ENCODE results near the gene INCA1. TPM values are rescaled to one million over a fixed set of nuclear protein-coding genes. Genes with fewer than 3 reads are reported as not detected.

Gene INCA1
- total and polyA plus RNA-seq, 2 donors (not counting 3 experiments of a cell fraction or from before 2014, with no cell fraction given): 0.71 to 1.0 TPM

DNA sequence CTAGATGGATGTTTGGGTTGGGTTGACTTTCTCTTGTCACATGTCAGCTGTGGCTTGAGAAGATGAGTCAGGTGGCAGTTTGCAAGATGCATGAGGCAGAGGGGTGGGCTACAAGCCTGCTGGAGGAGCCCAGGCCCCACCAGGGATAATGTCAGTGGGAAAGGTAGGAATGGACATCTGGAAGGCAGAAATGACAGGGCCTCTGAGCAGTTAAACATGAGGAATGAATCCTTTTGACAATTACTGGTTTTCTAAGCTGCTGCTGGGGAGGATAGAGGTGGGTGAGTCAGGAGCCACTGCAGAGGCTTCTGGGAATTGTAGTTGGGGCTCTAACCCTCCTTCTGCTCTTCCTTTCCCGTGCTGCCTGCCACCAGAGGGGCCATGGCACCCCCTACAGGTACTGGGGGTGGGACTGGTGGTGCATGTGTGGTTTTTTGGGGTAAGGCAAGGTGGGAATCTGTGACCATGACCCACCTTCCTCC lies 22.2 kb upstream of the INCA1 start:
- H3K9me1 ChIP-seq (replicated peaks; ENCODE audit: control insufficient read depth, extremely low read depth, insufficient read depth, low read length): no peaks in the 10 kb centered on the region
- no peaks in the 10 kb centered on the region for H3K27me3 ChIP-seq (ENCODE audit: control insufficient read depth in 2 of 2, insufficient read depth in 2 of 2, low read length in 2 of 2)
- no peak overlapping the region for H3K27ac ChIP-seq (ENCODE audit: insufficient read depth, low read depth, low read length)
- FAIRE-seq (no peak), DNase-seq (ENCODE audit: low read depth, low spot score) (no peak)
- H3K4me2 ChIP-seq (ENCODE audit: insufficient read depth, low read length): no peak overlapping the region
- dilution Hi-C loops (cut with MboI; ENCODE audit: extremely low pct_ligation_motif_present, low sequenced_read_pairs): no loop called here
- H3K36me3 ChIP-seq (ENCODE audit: control insufficient read depth in 2 of 2, extremely low read depth in 1 of 2, insufficient read depth in 2 of 2, low read length in 2 of 2): peaks cover 10 to 54% of the 10 kb centered on the region in 2 experiments
- no peak overlapping the region for H3K4me3 ChIP-seq (replicated peaks in 1 of 3; ENCODE audit: insufficient read depth in 1 of 3, low read depth in 1 of 3, low read length in 3 of 3)
- no peaks in the 10 kb centered on the region for H3K4me1 ChIP-seq (ENCODE audit: control insufficient read depth, extremely low read depth, insufficient read depth, low read length)
- no TSS peak for BruUV-seq (replicated peaks)
- TF ChIP-seq JUN (IDR thresholded peaks at IDR 0.05; ENCODE audit: borderline replicate concordance, insufficient read depth, insufficient read length, low read depth) (no peak), EZH2 (IDR thresholded peaks at IDR 0.05; ENCODE audit: borderline replicate concordance, low read depth, low read length, severe bottlenecking) (no peak), POLR2AphosphoS5 (IDR thresholded peaks at IDR 0.05; ENCODE audit: insufficient read depth, low read depth, low read length) (no peak), GATA2 (IDR thresholded peaks at IDR 0.05; ENCODE audit: insufficient read depth, insufficient read length, low read depth, low read length) (no peak), POLR2A (IDR thresholded peaks at IDR 0.05; ENCODE audit: low read depth, low read length) (no peak)
- TF ChIP-seq, protein P1, sequence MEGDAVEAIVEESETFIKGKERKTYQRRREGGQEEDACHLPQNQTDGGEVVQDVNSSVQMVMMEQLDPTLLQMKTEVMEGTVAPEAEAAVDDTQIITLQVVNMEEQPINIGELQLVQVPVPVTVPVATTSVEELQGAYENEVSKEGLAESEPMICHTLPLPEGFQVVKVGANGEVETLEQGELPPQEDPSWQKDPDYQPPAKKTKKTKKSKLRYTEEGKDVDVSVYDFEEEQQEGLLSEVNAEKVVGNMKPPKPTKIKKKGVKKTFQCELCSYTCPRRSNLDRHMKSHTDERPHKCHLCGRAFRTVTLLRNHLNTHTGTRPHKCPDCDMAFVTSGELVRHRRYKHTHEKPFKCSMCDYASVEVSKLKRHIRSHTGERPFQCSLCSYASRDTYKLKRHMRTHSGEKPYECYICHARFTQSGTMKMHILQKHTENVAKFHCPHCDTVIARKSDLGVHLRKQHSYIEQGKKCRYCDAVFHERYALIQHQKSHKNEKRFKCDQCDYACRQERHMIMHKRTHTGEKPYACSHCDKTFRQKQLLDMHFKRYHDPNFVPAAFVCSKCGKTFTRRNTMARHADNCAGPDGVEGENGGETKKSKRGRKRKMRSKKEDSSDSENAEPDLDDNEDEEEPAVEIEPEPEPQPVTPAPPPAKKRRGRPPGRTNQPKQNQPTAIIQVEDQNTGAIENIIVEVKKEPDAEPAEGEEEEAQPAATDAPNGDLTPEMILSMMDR (IDR thresholded peaks at IDR 0.05; ENCODE audit: extremely low read depth in 1 of 2, insufficient read depth in 1 of 2, low read depth in 1 of 2, low read length in 2 of 2): no peak
- CTCF ChIA-PET: interaction anchor here (1.0 to 1.8 kb wide), 5 partner anchors 9 to 110 kb away, joined by 3 to 7 read pairs (median 4); partner anchors contain the start of gene CAMTA2
- H3K9ac ChIP-seq (replicated peaks; ENCODE audit: extremely low read depth, insufficient read depth, low read length): no peak overlapping the region
- no peaks in the 10 kb centered on the region for H3K9me3 ChIP-seq (replicated peaks; ENCODE audit: control insufficient read depth, insufficient read depth, low read length)
- POLR2A ChIA-PET: no interaction called here
- intact Hi-C loops (cut with micrococcal nuclease): no loop called here
- no peaks in the 10 kb centered on the region for H4K20me1 ChIP-seq (replicated peaks; ENCODE audit: control insufficient read depth, extremely low read depth, insufficient read depth, low read length)
- H3K79me2 ChIP-seq (ENCODE audit: control insufficient read depth, insufficient read depth, low read length): no peaks in the 10 kb centered on the region
- no peak overlapping the region for H2AFZ ChIP-seq (ENCODE audit: low read depth, low read length)
